H54 (cell line): ENCODE measurements around the gene SLC25A41.

Experiments
- DNase-seq: peaks from one replicate; pipeline ENCODE4 v3.0.0; 2011; ENCODE audit warnings: low spot score, mixed read lengths; ENCODE audit not compliant: insufficient read length
- FAIRE-seq: peaks from 3 replicates; lab custom pipeline; 2011; peaks lifted over from hg19 to GRCh38; lab: Jason Lieb, UNC
- POLR2A ChIP-seq: IDR thresholded peaks from 2 replicates; pipeline ENCODE4 v1.6.1; 2011; ENCODE audit warnings: low read depth, mild to moderate bottlenecking, low read length

Gene SLC25A41

DNA sequence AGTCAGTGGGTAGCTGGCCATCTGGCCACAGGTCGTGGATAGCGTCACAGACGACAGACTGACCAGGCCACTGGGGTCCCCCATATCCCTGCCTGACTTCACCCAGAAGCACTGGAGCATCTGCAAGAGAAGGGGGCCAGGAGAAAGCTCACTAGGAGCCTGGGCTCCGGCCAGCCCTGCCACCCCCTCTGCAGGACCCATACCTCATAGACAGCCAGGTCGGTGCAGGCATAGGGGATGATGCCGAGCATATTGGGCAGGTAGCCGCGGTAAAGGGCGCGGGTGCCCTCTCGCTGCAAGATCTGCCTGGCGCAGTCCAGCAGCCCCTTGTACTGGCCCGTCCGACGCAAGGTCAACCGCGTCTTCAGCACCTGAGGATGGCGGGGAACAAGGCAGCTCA lies 6.4 kb downstream of the SLC25A41 start:
- FAIRE-seq (no peak), DNase-seq (no peak)
- no peak for TF ChIP-seq POLR2A

DNA sequence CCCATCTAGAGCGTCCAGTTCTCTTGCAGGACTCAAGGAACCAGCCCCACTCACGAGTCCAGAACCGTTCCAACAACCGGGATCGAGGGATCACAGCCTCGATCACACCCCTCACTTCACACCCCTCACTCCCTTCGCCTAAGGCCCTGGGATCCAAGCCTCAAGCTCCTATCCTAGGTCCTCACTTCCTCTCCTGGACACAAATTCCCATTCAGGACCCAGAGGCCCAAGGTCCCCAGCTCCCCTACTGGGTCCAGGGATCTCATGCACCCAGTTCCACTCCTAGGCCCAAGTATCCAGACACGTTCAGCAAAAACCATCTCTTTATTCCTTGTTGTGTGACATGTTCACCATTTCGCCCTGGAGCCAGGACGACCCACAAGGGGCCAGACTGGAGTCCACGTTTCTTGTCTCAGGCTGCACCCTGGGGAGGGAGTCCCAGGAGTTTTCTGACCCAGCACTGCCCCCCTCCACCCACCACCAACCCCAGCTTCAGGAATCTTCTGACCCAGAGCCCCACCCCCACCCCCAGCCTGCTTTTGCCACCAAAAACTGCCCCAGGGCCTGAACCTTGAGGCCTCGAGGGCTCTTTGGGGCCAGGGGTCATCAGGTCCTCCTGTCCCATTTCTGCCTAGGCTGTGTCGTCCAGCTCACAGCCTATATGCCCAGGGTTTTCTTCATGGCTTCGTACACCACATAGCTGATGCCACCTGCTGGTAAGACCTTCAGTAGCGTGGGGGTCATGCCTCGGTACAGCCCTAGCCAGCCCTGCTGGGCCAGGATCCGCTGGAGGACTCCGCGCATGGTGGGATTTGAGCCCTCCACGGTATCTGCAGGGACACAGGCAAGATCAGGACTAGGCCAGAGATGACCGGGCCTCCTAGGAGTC lies 7.6 kb downstream of the SLC25A41 start:
- TF ChIP-seq POLR2A, result no peak
- DNase-seq, result no peak
- no peak for FAIRE-seq

DNA sequence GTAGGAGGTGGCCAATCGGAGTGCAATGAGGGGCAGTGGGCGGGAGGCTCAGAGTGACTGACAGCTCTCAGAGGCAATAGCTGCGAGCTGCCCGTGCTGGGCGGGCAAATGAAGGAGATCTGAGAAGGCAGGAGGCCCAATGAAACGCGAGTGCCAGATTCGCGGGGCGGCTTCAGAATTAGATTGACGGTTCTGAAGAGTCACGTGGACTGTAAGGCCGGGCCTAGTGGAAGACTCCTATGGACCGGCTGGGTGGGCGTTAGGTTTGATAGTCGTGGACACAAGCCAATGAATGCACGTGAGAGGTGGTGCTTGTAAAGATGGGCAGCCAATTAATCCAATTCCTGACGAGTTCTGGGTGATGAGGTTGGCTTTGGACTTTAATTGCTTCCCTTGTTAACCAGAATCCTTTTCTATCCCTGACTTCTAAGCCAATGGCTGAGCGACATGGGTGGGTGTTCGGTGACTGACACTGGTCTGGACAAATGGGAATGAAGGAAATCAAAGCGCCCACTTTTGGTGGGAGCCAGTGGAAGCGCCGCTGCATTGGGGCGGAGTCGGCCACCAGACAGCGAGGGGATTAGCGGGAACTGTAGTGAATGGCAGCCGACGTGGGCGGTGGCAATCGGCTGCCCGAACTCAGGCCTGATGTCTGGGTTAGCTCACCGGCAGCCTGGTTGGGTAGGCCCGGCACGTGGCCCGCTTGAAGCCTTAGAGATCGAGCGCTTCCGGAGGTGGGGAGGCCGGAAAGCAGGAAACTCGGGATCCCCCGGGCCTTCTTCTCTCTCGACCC lies 8.4 kb downstream of the SLC25A41 start:
- DNase-seq (peak; percentile 99), FAIRE-seq (peak; percentile 94)
- 0 out of 2 replicates have a peak, but pooled peaks have one; percentile 38 for TF ChIP-seq POLR2A

DNA sequence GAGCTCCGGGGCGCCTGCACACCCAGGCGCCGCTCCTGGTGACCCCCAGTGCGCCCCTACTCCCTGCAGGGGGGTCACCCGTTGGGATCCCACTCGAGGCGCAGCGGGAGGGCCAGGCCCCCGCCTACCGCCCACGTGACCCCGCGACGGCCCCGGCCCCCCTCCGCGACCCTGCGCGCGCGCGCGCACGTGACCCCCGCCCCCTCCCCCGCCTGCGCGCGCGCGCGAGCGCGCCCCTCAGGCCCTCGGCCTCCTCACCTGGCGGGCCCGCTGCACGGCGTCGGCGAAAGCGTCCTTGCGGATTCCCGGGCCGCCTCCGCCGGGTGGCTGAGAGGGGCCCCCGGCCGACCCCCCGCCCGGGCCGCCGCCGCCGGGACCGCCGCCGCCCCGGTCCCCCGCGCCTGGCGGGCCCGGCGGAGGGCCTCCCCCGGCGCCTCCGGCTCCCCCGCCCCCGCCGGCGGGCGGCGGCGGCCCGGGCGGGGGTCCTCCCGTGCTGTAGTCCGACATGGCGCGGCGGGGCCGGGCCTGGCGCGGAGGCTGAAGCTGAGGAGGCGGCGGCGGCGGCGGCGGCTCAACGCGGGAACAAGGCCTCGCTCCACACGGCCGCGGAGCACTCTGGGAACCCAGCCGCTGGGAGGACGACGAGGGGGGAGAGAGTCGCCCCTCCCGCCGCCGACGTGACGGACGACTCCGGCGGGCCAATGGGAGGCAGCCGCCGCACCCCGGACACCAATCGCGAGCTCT lies 9.2 kb downstream of the SLC25A41 start, which contains the start of gene KHSRP:
Gene KHSRP, minus strand, starts transcription at position 617 of the 744 bp plus-strand sequence. Its CDS starts 110 bp downstream, at position 507.
- TF ChIP-seq POLR2A, result peak; percentile 77
- FAIRE-seq, result no peak
- DNase-seq, result no peak

DNA sequence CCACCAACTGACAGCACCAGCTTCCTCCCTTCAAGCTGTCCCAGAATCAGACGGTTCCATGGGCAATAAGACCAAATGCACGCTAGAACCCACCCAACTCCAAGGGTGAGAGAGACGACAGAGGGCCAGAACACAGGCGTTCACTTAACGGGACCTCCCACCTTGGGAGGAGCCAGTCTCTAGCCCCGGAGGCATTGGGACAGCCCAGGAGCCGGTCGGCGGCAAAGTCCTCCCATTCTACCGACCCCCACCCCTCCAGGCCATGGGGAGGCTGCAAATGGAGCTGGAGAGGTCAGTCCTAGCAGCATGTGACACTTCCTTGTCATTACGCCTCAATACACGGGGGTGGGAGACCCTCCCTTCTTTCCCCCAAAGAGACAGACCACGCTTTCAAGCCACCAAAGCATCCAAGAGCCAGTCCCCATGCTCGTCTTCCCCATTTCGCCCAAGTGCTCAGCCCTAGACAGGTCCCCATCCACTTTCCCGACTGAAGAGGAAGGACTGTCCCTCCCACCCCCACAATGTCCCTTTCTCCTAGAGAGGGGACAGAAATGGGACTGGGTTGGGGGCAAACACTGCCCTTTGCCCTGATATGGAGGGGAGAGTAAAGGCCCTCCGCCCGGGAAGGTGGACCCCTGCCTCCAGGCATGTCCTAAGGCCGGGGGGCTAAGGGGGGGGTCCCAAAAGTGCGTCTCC lies 9.9 kb downstream of the SLC25A41 start:
- TF ChIP-seq POLR2A, result no peak
- DNase-seq (peak; percentile 75), FAIRE-seq (no peak)

DNA sequence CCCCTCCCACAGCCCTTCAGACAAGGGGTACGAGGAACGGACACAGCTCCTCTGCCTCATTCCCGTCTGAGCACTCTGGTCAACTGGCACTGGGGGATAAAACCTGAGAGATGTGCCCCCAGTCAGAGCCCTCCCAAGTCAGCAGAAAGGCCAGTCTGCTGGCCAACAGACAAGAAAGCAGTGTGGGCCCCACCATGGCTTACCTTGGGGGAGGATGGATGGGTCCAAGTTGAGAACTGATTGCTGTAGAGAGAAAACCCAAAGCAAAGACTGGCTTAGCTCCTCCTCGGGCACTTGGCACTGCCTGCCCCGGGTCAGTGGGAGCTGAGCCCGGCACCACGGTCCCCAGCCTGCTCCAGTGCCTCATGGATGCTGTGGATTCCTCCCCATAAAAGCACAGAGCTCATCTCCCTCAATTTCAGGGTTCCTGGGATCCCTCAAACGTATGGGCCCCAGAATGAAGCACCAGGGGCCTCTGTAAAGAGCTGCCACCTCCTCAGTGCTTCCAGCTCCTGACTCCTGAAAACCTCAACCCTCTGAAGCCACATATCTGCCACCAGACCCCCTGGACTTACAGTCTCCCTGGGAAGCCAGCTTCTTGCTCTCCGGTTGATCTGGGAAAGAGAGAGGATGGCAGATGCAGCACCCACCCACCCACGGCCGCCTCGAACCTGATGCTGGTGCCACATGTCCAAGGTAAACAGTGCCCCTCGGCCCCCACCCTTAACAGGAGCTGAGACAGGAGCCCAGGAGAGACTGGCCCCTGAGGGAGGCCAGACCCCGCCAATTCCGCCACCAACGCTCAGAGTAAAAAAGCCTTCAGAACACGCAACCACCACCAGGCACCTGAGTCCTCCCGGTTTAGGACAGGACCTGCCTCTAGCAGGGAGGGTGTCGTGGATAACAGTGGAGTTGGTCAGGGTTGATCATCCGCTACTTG lies 12.2 kb downstream of the SLC25A41 start:
- DNase-seq (no peak), FAIRE-seq (no peak)
- no peak for TF ChIP-seq POLR2A

DNA sequence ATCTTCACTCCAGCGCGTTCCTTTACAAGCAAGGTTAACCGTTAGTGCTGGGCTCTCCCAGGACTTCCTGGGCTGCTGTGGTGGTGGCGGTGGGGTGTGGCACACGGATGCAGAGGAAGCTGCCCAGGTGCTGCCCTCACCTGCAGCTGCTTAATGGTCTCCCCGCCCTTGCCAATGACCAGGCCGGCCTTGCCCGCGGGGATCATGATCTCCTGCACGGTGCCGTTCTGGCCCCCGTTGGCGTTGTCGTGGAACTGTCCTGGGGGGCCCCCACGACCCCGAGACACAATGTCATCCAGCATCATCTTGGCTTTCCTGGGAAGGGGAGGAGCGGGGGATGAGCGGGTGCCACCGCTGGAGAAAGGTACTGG lies 15.0 kb downstream of the SLC25A41 start:
- DNase-seq, result no peak
- FAIRE-seq, result no peak
- TF ChIP-seq POLR2A, result no peak

DNA sequence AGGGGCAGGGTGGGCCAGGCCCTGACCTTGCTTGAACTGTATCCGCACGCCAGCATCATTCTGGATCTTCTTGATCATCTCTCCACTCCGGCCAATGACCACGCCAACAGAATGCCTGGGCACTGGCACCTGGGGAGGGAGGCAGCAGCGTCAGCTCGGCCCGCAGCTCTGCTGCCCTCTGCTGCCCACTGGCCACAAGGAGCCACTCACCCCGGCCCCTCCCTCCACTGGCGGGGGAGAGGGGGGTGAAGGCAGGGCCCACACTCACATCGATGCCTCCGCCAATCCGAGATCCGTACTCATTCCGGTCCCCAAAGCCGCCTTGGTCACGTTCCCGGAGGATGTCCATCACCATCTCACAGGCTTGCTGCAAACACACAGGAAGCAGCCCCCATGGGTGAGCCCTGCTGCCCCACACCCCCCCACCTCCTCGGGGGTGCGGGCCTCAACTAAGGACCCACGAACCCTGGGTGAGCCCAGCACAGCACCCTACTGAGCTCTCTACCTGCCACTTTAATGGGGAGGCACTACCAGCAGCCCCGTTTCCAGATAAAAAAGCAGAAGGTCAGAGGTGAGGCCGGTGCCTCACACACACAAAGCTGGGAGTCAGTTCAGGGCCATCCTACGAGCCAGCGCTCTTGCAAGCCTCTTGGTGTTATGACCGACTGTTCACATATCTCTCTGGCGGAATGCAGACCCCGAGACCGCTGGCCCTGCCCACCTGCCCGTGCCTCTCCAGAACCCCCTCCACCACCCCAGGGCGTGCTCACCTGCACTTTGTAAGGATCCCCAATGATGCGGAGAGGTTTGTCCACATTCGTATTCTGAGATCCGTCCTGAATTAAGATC lies 15.6 kb downstream of the SLC25A41 start:
- FAIRE-seq (no peak), DNase-seq (no peak)
- TF ChIP-seq POLR2A, result no peak

DNA sequence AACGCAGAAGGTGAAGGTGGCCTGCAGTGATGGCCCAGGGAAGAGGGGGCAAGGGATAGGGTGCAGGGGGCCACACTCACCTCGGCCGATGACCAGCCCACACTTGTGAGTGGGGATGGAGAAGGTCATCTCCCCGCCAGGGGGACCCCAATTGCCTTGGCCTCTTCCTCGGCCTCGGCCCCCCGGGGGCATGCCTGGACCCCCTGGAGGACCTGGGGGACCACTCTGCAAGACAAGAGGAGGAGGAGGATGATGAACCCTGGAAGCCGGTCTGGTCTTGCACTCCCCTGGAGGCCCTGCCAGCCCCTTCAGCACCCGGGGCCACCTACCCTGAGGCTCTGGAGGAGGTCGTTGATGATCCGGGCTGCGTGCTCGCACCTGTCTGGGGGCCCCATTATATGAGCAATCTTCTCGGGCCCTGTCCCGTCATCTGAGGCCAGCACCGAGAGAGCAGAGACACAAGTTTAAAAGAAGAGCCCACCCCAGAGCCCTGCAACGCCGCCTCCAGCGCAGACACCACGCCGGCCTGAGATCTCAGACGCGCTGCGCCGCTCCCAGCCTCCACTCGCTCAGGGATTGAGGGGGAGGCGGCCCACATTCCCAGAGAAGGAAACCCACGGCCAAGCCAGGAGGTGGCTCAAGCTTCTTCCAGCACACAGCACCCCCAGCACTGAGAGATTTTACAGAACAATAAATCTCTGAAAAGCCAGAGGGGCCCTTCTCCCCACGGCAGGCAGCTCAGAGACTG lies 16.7 kb downstream of the SLC25A41 start:
- FAIRE-seq (no peak), DNase-seq (no peak)
- no peak for TF ChIP-seq POLR2A

DNA sequence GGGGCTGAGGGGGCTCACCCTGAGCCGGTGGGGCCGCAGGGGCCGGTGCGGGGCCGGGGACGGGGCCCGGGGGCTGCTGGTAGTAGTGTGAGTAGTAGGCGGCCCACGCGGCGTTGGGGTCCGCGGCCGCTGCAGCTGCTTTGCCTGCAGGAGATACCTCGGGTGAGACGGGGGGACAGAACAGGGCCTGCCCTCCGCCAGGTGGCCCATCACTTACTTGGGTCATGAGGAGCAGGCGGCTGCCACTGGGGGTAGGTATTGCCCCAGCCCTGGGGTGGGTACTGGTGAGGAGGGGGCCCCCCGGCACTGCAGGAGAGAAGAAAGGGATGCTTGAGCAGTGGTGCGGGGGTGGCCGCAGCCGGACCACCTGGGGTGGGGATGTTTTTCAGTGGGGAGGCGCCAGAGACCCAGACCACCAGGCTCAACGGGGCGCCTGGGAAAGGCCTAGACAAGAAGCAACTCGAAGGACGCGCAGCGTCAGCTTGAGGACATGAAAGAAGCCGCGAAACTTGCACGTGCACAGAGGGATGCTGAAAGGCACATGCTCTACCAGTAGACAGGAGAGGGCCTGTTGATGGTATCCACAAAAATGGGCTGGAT lies 17.9 kb downstream of the SLC25A41 start:
- FAIRE-seq (no peak), DNase-seq (no peak)
- TF ChIP-seq POLR2A, result no peak
